Esophagus muscularis mucosa (tissue), 4 donors: ENCODE measurements around the gene CDK14. TPM values are rescaled to one million over a fixed set of nuclear protein-coding genes. Genes with fewer than 3 reads are reported as not detected.
A peak's percentile ranks its signal among the peaks of the same experiment; 100 is the strongest.

Experiments used
- DNase-seq: peaks from one replicate; pipeline ENCODE4 v3.0.0-alpha.2; 2017; ENCODE audit errors: extremely low spot score
- H3K27ac ChIP-seq, 4 donors: fragments of 200-600 bp; sonication (generic); replicated peaks in 1 of 4; 1 replicate in 3 of 4; 2 replicates in 1 of 4; pipeline ENCODE4 v1.5.1; 2016 to 2019; ENCODE audit warnings: mild to moderate bottlenecking in 1 of 4
- H3K27me3 ChIP-seq, 4 donors: fragments of 200-600 bp; sonication (generic); one replicate each; pipeline versions ENCODE4 v1.5.1 to v1.6.0; 2016 to 2019
- H3K36me3 ChIP-seq, 4 donors: fragments of 200-600 bp; sonication (generic); one replicate each; pipeline ENCODE4 v1.5.1; 2016 to 2019
- H3K4me1 ChIP-seq, 4 donors: fragments of 200-600 bp; sonication (generic); one replicate each; pipeline ENCODE4 v1.5.1; 2016 to 2019
- H3K4me3 ChIP-seq, 4 donors: fragments of 200-600 bp; sonication (generic); 1 replicate in 2 of 4; 2 replicates in 2 of 4; pipeline ENCODE4 v1.5.1; 2016 to 2019; ENCODE audit warnings: mild to moderate bottlenecking in 4 of 4, moderate library complexity in 1 of 4
- H3K9me3 ChIP-seq, 4 donors: fragments of 200-600 bp; sonication (generic); 1 replicate in 3 of 4; 2 replicates in 1 of 4; pipeline ENCODE4 v1.5.1; 2016 to 2019
- CTCF ChIP-seq, 3 experiments: fragments of 200-600 bp in 2 of 3; fragments of 450-650 bp in 1 of 3; sonication (generic) in 2 of 3; IDR thresholded peaks; one replicate each; pipeline ENCODE4 v1.5.1; 2017 to 2019; ENCODE audit warnings: antibody characterized with exemption in 3 of 3, mild to moderate bottlenecking in 2 of 3, moderate library complexity in 1 of 3
- EP300 ChIP-seq: sonication (generic); formaldehyde crosslinking; IDR thresholded peaks from one replicate; pipeline ENCODE4 v1.6.1; 2017; ENCODE audit warnings: antibody characterized with exemption
- POLR2A ChIP-seq: fragments of 450-650 bp; IDR thresholded peaks from one replicate; pipeline ENCODE4 v1.6.1; 2017; ENCODE audit warnings: antibody characterized with exemption, moderate library complexity, mild to moderate bottlenecking, low read depth
- POLR2AphosphoS5 ChIP-seq, 2 donors: sonication (generic); formaldehyde crosslinking; IDR thresholded peaks; one replicate each; pipeline ENCODE4 v1.6.1; 2017; ENCODE audit warnings: antibody characterized with exemption in 2 of 2
- WGBS: methylation state at CpG from one replicate; pipeline ENCODE4 v1.1.5; 2018; 5-methylcytosine and 5-hydroxymethylcytosine counted together
- intact Hi-C: fragments of 100-400 bp; cut with DNase I; formaldehyde crosslinking; loops from one replicate; pipeline ENCODE4 v1.15.1; 2023
- total RNA-seq, 4 donors: library from RNA; depleted of rRNA; stranded (reverse); fragments of >200 nt; gene quantifications; one replicate each; pipeline versions ENCODE4 v1.1.0 to v1.2.1, GENCODE V29; 2016

CDK14 gene
- total RNA-seq, 4 donors from 2014 or later: 9.6 to 17.7 (median 14.3) TPM

GRCh38 chr7:90594751-90595317 is 1.3 kb upstream of the CDK14 start:
- intact Hi-C loops: no loop called here
- TF ChIP-seq POLR2A (no peak), CTCF (IDR thresholded peaks at IDR 0.05) (no peak), POLR2AphosphoS5 (IDR thresholded peaks at IDR 0.05) (peak in 1 of 2 donors; percentile 61), EP300 (no peak)
- H3K27ac ChIP-seq: peak overlapping the region; percentile 82 to 88 (median 84)
- no peaks in the 10 kb centered on the region for H3K9me3 ChIP-seq
- no peaks in the 10 kb centered on the region for H3K36me3 ChIP-seq
- no peaks in the 10 kb centered on the region for H3K27me3 ChIP-seq
- H3K4me3 ChIP-seq: peak overlapping the region; percentile 79 to 84 (median 81)
- no peak for DNase-seq
- WGBS: 32% methylated on average over 11 of the region's 11 CpGs
- peaks cover 0 to 32% (median 27%) of the 10 kb centered on the region in 4 donors for H3K4me1 ChIP-seq

- Histone ChIP-seq H3K27ac (peak overlapping the region; percentile 82 to 88 (median 84)), H3K27me3 (no peaks in the 10 kb centered on the region), H3K4me3 (peak overlapping the region; percentile 79 to 84 (median 81)), H3K4me1 (peaks cover 0 to 32% (median 29%) of the 10 kb centered on the region in 4 donors), H3K36me3 (no peaks in the 10 kb centered on the region), H3K9me3 (no peaks in the 10 kb centered on the region)
- WGBS: 13% methylated on average over 10 of the region's 10 CpGs
- intact Hi-C loops: no loop called here
- no peak for DNase-seq
- TF ChIP-seq POLR2A (no peak), POLR2AphosphoS5 (IDR thresholded peaks at IDR 0.05) (no peak), CTCF (IDR thresholded peaks at IDR 0.05) (no peak), EP300 (no peak)
These were observed 750 bp upstream of the CDK14 start for GRCh38 chr7:90595342-90595800.

GRCh38 chr7:90596671-90597562 is 796 bp downstream of the CDK14 start:
- peak overlapping the region; percentile 79 to 84 (median 81) for H3K4me3 ChIP-seq
- intact Hi-C loops: no loop called here
- TF ChIP-seq EP300 (no peak), CTCF (IDR thresholded peaks at IDR 0.05) (no peak)
- H3K27me3 ChIP-seq: no peaks in the 10 kb centered on the region
- no peak for DNase-seq
- WGBS: 1% methylated on average over 14 of the region's 47 CpGs
- H3K9me3 ChIP-seq: no peaks in the 10 kb centered on the region
- H3K27ac ChIP-seq: peak overlapping the region; percentile 82 to 88 (median 84)
- H3K36me3 ChIP-seq: no peaks in the 10 kb centered on the region
- peaks cover 0 to 32% (median 29%) of the 10 kb centered on the region in 4 donors for H3K4me1 ChIP-seq

GRCh38 chr7:90597563-90598253 is 1.6 kb downstream of the CDK14 start:
- no peaks in the 10 kb centered on the region for H3K9me3 ChIP-seq
- H3K36me3 ChIP-seq: no peaks in the 10 kb centered on the region
- peaks cover 0 to 32% (median 29%) of the 10 kb centered on the region in 4 donors for H3K4me1 ChIP-seq
- TF ChIP-seq POLR2AphosphoS5 (IDR thresholded peaks at IDR 0.05): no peak
- no peak for TF ChIP-seq POLR2A
- no peak for TF ChIP-seq CTCF (IDR thresholded peaks at IDR 0.05)
- TF ChIP-seq EP300: no peak
- no peak for DNase-seq
- peak overlapping the region; percentile 79 to 84 (median 81) for H3K4me3 ChIP-seq
- H3K27ac ChIP-seq: peak overlapping the region in 1 of 4 donors; percentile 87
- WGBS: 19% methylated on average over 10 of the region's 10 CpGs
- H3K27me3 ChIP-seq: no peaks in the 10 kb centered on the region
- intact Hi-C loops: no loop called here
